ENCODE data around the gene HIRA. TPM values are rescaled to one million over a fixed set of nuclear protein-coding genes. Genes with fewer than 3 reads are reported as not detected.

HIRA gene
- total RNA-seq, 2 experiments from 2014 or later, result 31.2 to 55.7 TPM

GRCh38 chr22:19395276-19395675 lies 36.3 kb downstream of the HIRA start:
- Histone ChIP-seq H3K4me1 (ENCODE audit: insufficient read depth, low read length, poor library complexity, severe bottlenecking) (no peaks in the 10 kb centered on the region), H3K36me3 (ENCODE audit: insufficient read depth, low read length) (peaks cover 91% of the 10 kb centered on the region), H3K27ac (ENCODE audit: low read depth, low read length, poor library complexity, severe bottlenecking) (no peak overlapping the region), H3K4me3 (ENCODE audit: low read depth, low read length, poor library complexity, severe bottlenecking) (no peak overlapping the region), H4K20me1 (ENCODE audit: insufficient read depth, low read length) (no peaks in the 10 kb centered on the region), H3K9me2 (ENCODE audit: insufficient read depth, low read length) (no peaks in the 10 kb centered on the region), H2AFZ (ENCODE audit: low read length) (no peak overlapping the region), H3K79me2 (ENCODE audit: insufficient read depth, low read depth, low read length) (no peaks in the 10 kb centered on the region), H3K4me2 (ENCODE audit: low read length) (no peak overlapping the region), H3K9me3 (ENCODE audit: low read length) (no peaks in the 10 kb centered on the region)
- ChIA-PET POLR2A (interaction anchor here (1.1 kb wide), 1 partner anchor 23 kb away, joined by 3 read pairs; no protein-coding TSS in a partner anchor), CTCF (ENCODE audit: unreplicated experiment) (interaction anchor here (0.9 to 1.1 kb wide), 2 partner anchors 10 to 234 kb away, joined by 3 read pairs; no protein-coding TSS in a partner anchor)
- no peak for DNase-seq (ENCODE audit: low spot score)
- BruUV-seq (replicated peaks), result no TSS peak
- TF ChIP-seq CTCF (conservative IDR thresholded peaks at IDR 0.05; ENCODE audit: low read length) (no peak), EZH2phosphoT487 (IDR thresholded peaks at IDR 0.05; ENCODE audit: borderline replicate concordance, low read depth, low read length) (no peak)
- intact Hi-C loops (cut with micrococcal nuclease; ENCODE audit: unreplicated experiment), result no loop called here

- no peak overlapping the region for H3K4me3 ChIP-seq (ENCODE audit: low read depth, low read length, poor library complexity, severe bottlenecking)
- no peaks in the 10 kb centered on the region for H4K20me1 ChIP-seq (ENCODE audit: insufficient read depth, low read length)
- ChIA-PET CTCF (ENCODE audit: unreplicated experiment) (interaction anchor here (0.9 to 1.1 kb wide), 2 partner anchors 10 to 235 kb away, joined by 3 read pairs; no protein-coding TSS in a partner anchor), POLR2A (interaction anchor here (0.7 to 1.1 kb wide), 2 partner anchors 23 to 26 kb away, joined by 3 read pairs; no protein-coding TSS in a partner anchor)
- no peaks in the 10 kb centered on the region for H3K9me2 ChIP-seq (ENCODE audit: insufficient read depth, low read length)
- no peak overlapping the region for H3K27ac ChIP-seq (ENCODE audit: low read depth, low read length, poor library complexity, severe bottlenecking)
- no peaks in the 10 kb centered on the region for H3K4me1 ChIP-seq (ENCODE audit: insufficient read depth, low read length, poor library complexity, severe bottlenecking)
- no peak overlapping the region for H3K4me2 ChIP-seq (ENCODE audit: low read length)
- intact Hi-C loops (cut with micrococcal nuclease; ENCODE audit: unreplicated experiment), result no loop called here
- no peak for TF ChIP-seq CTCF (conservative IDR thresholded peaks at IDR 0.05; ENCODE audit: low read length)
- no peak for TF ChIP-seq EZH2phosphoT487 (IDR thresholded peaks at IDR 0.05; ENCODE audit: borderline replicate concordance, low read depth, low read length)
- no peaks in the 10 kb centered on the region for H3K79me2 ChIP-seq (ENCODE audit: insufficient read depth, low read depth, low read length)
- peaks cover 93% of the 10 kb centered on the region for H3K36me3 ChIP-seq (ENCODE audit: insufficient read depth, low read length)
- BruUV-seq (replicated peaks), result no TSS peak
- DNase-seq (ENCODE audit: low spot score), result no peak
- H2AFZ ChIP-seq (ENCODE audit: low read length), result no peak overlapping the region
- H3K9me3 ChIP-seq (ENCODE audit: low read length), result no peaks in the 10 kb centered on the region
Measured at GRCh38 chr22:19394274-19395050, 37.1 kb downstream of the HIRA start.

- Histone ChIP-seq H3K4me1 (ENCODE audit: insufficient read depth, low read length, poor library complexity, severe bottlenecking) (no peaks in the 10 kb centered on the region), H3K27ac (ENCODE audit: low read depth, low read length, poor library complexity, severe bottlenecking) (no peak overlapping the region), H3K79me2 (ENCODE audit: insufficient read depth, low read depth, low read length) (no peaks in the 10 kb centered on the region), H3K9me3 (ENCODE audit: low read length) (no peaks in the 10 kb centered on the region), H3K9me2 (ENCODE audit: insufficient read depth, low read length) (no peaks in the 10 kb centered on the region), H3K4me3 (ENCODE audit: low read depth, low read length, poor library complexity, severe bottlenecking) (no peak overlapping the region), H3K4me2 (ENCODE audit: low read length) (no peak overlapping the region), H3K36me3 (ENCODE audit: insufficient read depth, low read length) (peaks cover 93% of the 10 kb centered on the region), H4K20me1 (ENCODE audit: insufficient read depth, low read length) (no peaks in the 10 kb centered on the region), H2AFZ (ENCODE audit: low read length) (no peak overlapping the region)
- ChIA-PET CTCF (ENCODE audit: unreplicated experiment) (no interaction called here), POLR2A (interaction anchor here (0.7 kb wide), 1 partner anchor 25 kb away, joined by 3 read pairs; no protein-coding TSS in a partner anchor)
- TF ChIP-seq CTCF (conservative IDR thresholded peaks at IDR 0.05; ENCODE audit: low read length) (no peak), EZH2phosphoT487 (IDR thresholded peaks at IDR 0.05; ENCODE audit: borderline replicate concordance, low read depth, low read length) (no peak)
- no peak for DNase-seq (ENCODE audit: low spot score)
- BruUV-seq (replicated peaks), result no TSS peak
- intact Hi-C loops (cut with micrococcal nuclease; ENCODE audit: unreplicated experiment), result no loop called here
Measured at GRCh38 chr22:19393704-19394103, 37.8 kb downstream of the HIRA start.

All from OCI-LY7 (cell line).